CD14-positive monocyte (primary cell): ENCODE results near the gene ATL3. TPM values are rescaled to one million over a fixed set of nuclear protein-coding genes. Genes with fewer than 3 reads are reported as not detected.

Experiments
- DNase-seq, 3 donors: peaks; one replicate each; pipeline ENCODE4 v3.0.0-alpha.2; 2011 to 2022
- H2AFZ ChIP-seq: 2 replicates; pipeline ENCODE4 v1.6.0; 2012; ENCODE audit warnings: mild to moderate bottlenecking, low read depth, low read length, inconsistent platforms; ENCODE audit not compliant: insufficient read depth, poor library complexity, severe bottlenecking
- H3K27ac ChIP-seq, 2 donors: 1 replicate in 1 of 2; 2 replicates in 1 of 2; pipeline ENCODE4 v1.5.1; 2012 to 2013; ENCODE audit warnings: low read length in 2 of 2, control low read depth in 1 of 2, inconsistent platforms in 1 of 2, low read depth in 1 of 2, mild to moderate bottlenecking in 1 of 2
- H3K27me3 ChIP-seq, 2 donors: one replicate each; pipeline versions ENCODE4 v1.6.0 to v1.6.1; 2011 to 2013; ENCODE audit warnings: low read length in 2 of 2; ENCODE audit not compliant: control insufficient read depth in 2 of 2, insufficient read depth in 2 of 2
- H3K36me3 ChIP-seq, 2 donors: replicated peaks in 1 of 2; 1 replicate in 1 of 2; 2 replicates in 1 of 2; pipeline versions ENCODE4 v1.5.1 to v1.6.1; 2012 to 2013; ENCODE audit warnings: low read length in 2 of 2, control low read depth in 1 of 2, inconsistent platforms in 1 of 2, mild to moderate bottlenecking in 1 of 2; ENCODE audit not compliant: insufficient read depth in 2 of 2, control insufficient read depth in 1 of 2
- H3K4me1 ChIP-seq, 2 donors: 1 replicate in 1 of 2; 2 replicates in 1 of 2; pipeline versions ENCODE4 v1.5.1 to v1.6.1; 2012 to 2013; ENCODE audit warnings: low read length in 2 of 2, control low read depth in 1 of 2, inconsistent platforms in 1 of 2, mild to moderate bottlenecking in 1 of 2, moderate library complexity in 1 of 2; ENCODE audit not compliant: insufficient read depth in 2 of 2, control insufficient read depth in 1 of 2
- H3K4me2 ChIP-seq: replicated peaks from 2 replicates; pipeline ENCODE3; 2012; ENCODE audit warnings: low read length, moderate library complexity, mild to moderate bottlenecking; ENCODE audit not compliant: poor library complexity, severe bottlenecking; ENCODE audit errors: extremely low read depth
- H3K4me3 ChIP-seq, 3 experiments: fragments of 200-600 bp in 1 of 3; sonication (generic) in 1 of 3; replicated peaks in 1 of 3; 1 replicate in 2 of 3; 2 replicates in 1 of 3; pipeline ENCODE4 v1.5.1; 2011 to 2013; ENCODE audit warnings: low read length in 3 of 3, mild to moderate bottlenecking in 3 of 3, control low read depth in 2 of 3, low read depth in 2 of 3, inconsistent platforms in 1 of 3, moderate library complexity in 1 of 3
- H3K79me2 ChIP-seq: 2 replicates; pipeline ENCODE4 v1.6.0; 2012; ENCODE audit warnings: mild to moderate bottlenecking, control low read depth, inconsistent platforms, low read length, moderate library complexity; ENCODE audit not compliant: insufficient read depth
- H3K9ac ChIP-seq: 2 replicates; pipeline ENCODE4 v1.6.0; 2017; ENCODE audit warnings: low read length, mild to moderate bottlenecking; ENCODE audit not compliant: insufficient read depth, poor library complexity, severe bottlenecking
- H3K9me3 ChIP-seq, 2 donors: replicated peaks in 1 of 2; 1 replicate in 1 of 2; 2 replicates in 1 of 2; pipeline versions ENCODE4 v1.5.1 to v1.6.1; 2012 to 2013; ENCODE audit warnings: low read length in 2 of 2, control low read depth in 1 of 2; ENCODE audit not compliant: control insufficient read depth in 1 of 2, insufficient read depth in 1 of 2
- H4K20me1 ChIP-seq: 2 replicates; pipeline ENCODE4 v1.6.0; 2012; ENCODE audit warnings: mild to moderate bottlenecking, low read length, control low read depth, moderate library complexity; ENCODE audit not compliant: insufficient read depth
- H3K27ac Mint-ChIP-seq, 7 donors: one replicate each; pipeline ENCODE4 v1.8.0; 2020; ENCODE audit warnings: mild to moderate bottlenecking in 7 of 7, mixed read lengths in 7 of 7, moderate library complexity in 6 of 7, inconsistent platforms in 2 of 7
- H3K27me3 Mint-ChIP-seq, 3 donors: one replicate each; pipeline ENCODE4 v1.8.0; 2021 to 2022; ENCODE audit warnings: low read depth in 3 of 3, mild to moderate bottlenecking in 3 of 3, mixed read lengths in 3 of 3, moderate library complexity in 3 of 3, inconsistent platforms in 1 of 3
- H3K36me3 Mint-ChIP-seq, 2 donors: one replicate each; pipeline ENCODE4 v1.8.0; 2020; ENCODE audit warnings: mixed read lengths in 2 of 2, inconsistent platforms in 1 of 2, mild to moderate bottlenecking in 1 of 2
- H3K4me1 Mint-ChIP-seq: one replicate; pipeline ENCODE4 v1.8.0; 2020; ENCODE audit warnings: mild to moderate bottlenecking, mixed read lengths
- H3K4me3 Mint-ChIP-seq, 2 donors: one replicate each; pipeline ENCODE4 v1.8.0; 2020; ENCODE audit warnings: mild to moderate bottlenecking in 2 of 2, mixed read lengths in 2 of 2, moderate library complexity in 1 of 2
- H3K9me3 Mint-ChIP-seq, 7 donors: one replicate each; pipeline ENCODE4 v1.8.0; 2020 to 2022; ENCODE audit warnings: mixed read lengths in 7 of 7, mild to moderate bottlenecking in 6 of 7, moderate library complexity in 6 of 7, inconsistent platforms in 2 of 7
- CTCF ChIP-seq: fragments of 200-600 bp; IDR thresholded peaks from one replicate; pipeline ENCODE4 v1.8.0; 2022; ENCODE audit warnings: antibody characterized with exemption, mild to moderate bottlenecking
- WGBS: methylation state at CpG from one replicate; pipeline ENCODE4 v1.1.5; 2013; ENCODE audit warnings: missing lambda C conversion rate; ENCODE audit not compliant: insufficient coverage; 5-methylcytosine and 5-hydroxymethylcytosine counted together
- intact Hi-C, 2 donors: fragments of 100-400 bp; cut with micrococcal nuclease; formaldehyde crosslinking; loops; one replicate each; pipeline versions ENCODE4 v1.15.0 to v1.15.1; 2023
- polyA plus RNA-seq, 3 donors: library from polyadenylated mRNA; depleted of rRNA in 1 of 3; unstranded in 2 of 3; stranded (reverse) in 1 of 3; fragments of 300-500 nt in 2 of 3; fragments of >200 nt in 1 of 3; fragmentation: Illumina TruSeq in 2 of 3; gene quantifications; 1 replicate in 2 of 3; 2 replicates in 1 of 3; pipeline ENCODE4 v1.2.3, GENCODE V29; 2012 to 2021

ATL3 gene
- polyA plus RNA-seq, 3 donors = 10.6 to 25.5 (median 22.7) TPM

DNA sequence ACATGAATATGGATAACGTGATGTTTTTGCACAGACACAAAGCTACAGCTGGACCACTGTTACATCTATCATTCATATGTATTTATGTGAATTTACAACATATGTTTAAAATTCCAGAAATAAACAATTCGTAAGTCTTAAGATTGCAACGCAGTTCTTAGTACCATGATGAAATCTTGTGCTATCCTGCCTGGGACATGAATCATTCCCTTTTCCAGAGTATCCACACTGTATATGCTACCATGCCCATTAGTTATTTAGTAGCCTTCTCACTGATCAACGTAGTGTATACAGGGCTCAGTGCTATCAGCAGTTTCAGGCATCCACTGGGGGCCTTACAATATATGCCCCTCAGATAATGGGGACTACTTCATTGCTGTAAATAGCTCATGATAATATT is 4.3 kb downstream of the ATL3 start:
- no peak overlapping the region for H3K9ac ChIP-seq
- H2AFZ ChIP-seq = no peak overlapping the region

GRCh38 chr11:63663809-63664208 is 7.4 kb downstream of the ATL3 start:
- Mint-ChIP-seq H3K27ac (peak overlapping the region in 5 of 7 donors; percentile 43 to 85 (median 80)), H3K4me1 (peaks cover 58% of the 10 kb centered on the region)
- WGBS = no CpG with 5 or more reads among the region's 1 CpG

More for the DNA sequence above, 4.3 kb downstream of the ATL3 start:
- no peaks in the 10 kb centered on the region for H3K9me3 ChIP-seq
- no peak for DNase-seq
- no peak overlapping the region for H3K4me3 Mint-ChIP-seq
- H3K36me3 Mint-ChIP-seq = peaks cover 1 to 7% of the 10 kb centered on the region in 2 donors
- no peak overlapping the region for H3K4me2 ChIP-seq
- H3K27me3 ChIP-seq = no peaks in the 10 kb centered on the region
- H3K36me3 ChIP-seq = peaks cover 0 to 6% of the 10 kb centered on the region in 2 donors
- intact Hi-C loops = loop anchor here in 1 of 2 donors (10.0 kb wide), 1 partner anchor 68 kb away; no protein-coding TSS in a partner anchor
- no peak overlapping the region for H3K27ac Mint-ChIP-seq
- H3K27ac ChIP-seq = peak overlapping the region in 1 of 2 donors; percentile 9
- H4K20me1 ChIP-seq = peaks cover 83% of the 10 kb centered on the region
- no peaks in the 10 kb centered on the region for H3K9me3 Mint-ChIP-seq
- H3K27me3 Mint-ChIP-seq = no peaks in the 10 kb centered on the region
- H3K4me1 Mint-ChIP-seq = peaks cover 63% of the 10 kb centered on the region
- 72% methylated on average over 2 of the region's 4 CpGs for WGBS
- TF ChIP-seq CTCF = no peak
- no peak overlapping the region for H3K4me3 ChIP-seq
- peaks cover 94% of the 10 kb centered on the region for H3K79me2 ChIP-seq
- peaks cover 40 to 46% of the 10 kb centered on the region in 2 donors for H3K4me1 ChIP-seq

More at GRCh38 chr11:63663809-63664208, 7.4 kb downstream of the ATL3 start:
- no peak overlapping the region for H3K4me3 ChIP-seq
- no peak overlapping the region for H3K4me2 ChIP-seq
- H3K9ac ChIP-seq = no peak overlapping the region
- peaks cover 98% of the 10 kb centered on the region for H4K20me1 ChIP-seq
- Mint-ChIP-seq H3K36me3 (peaks cover 4 to 15% of the 10 kb centered on the region in 2 donors), H3K27me3 (no peaks in the 10 kb centered on the region), H3K4me3 (no peak overlapping the region), H3K9me3 (no peaks in the 10 kb centered on the region)
- no peak for TF ChIP-seq CTCF
- peaks cover 2 to 8% of the 10 kb centered on the region in 2 donors for H3K36me3 ChIP-seq
- H2AFZ ChIP-seq = no peak overlapping the region
- peaks cover 100% of the 10 kb centered on the region for H3K79me2 ChIP-seq
- intact Hi-C loops = loop anchor here in 1 of 2 donors (10.0 kb wide), 1 partner anchor 71 kb away; no protein-coding TSS in a partner anchor
- H3K9me3 ChIP-seq = no peaks in the 10 kb centered on the region
- H3K27me3 ChIP-seq = no peaks in the 10 kb centered on the region
- peak overlapping the region in 1 of 2 donors; percentile 38 for H3K27ac ChIP-seq
- DNase-seq = no peak
- H3K4me1 ChIP-seq = peaks cover 31 to 36% of the 10 kb centered on the region in 2 donors
